Erythroblast (primary cell): Measurements from ENCODE around the gene WNT3.

Experiments
- DNase-seq, 2 experiments: peaks; one replicate each; lab custom pipeline; 2025; lab: John Stamatoyannopoulos, UW
- GATA1 ChIP-seq: IDR thresholded peaks from 2 replicates; pipeline ENCODE4 v1.6.1; 2011; ENCODE audit warnings: low read depth, mild to moderate bottlenecking, control low read depth, low read length, moderate library complexity
- POLR2A ChIP-seq: IDR thresholded peaks from 2 replicates; pipeline ENCODE4 v1.6.1; 2011; ENCODE audit warnings: mild to moderate bottlenecking, low read length

Gene WNT3

GRCh38 chr17:46719891-46720290 lies 98.6 kb downstream of the WNT3 start:
- DNase-seq: no peak
- TF ChIP-seq GATA1 (no peak), POLR2A (no peak)

- TF ChIP-seq POLR2A (no peak), GATA1 (no peak)
- no peak for DNase-seq
These were observed 100.5 kb downstream of the WNT3 start for GRCh38 chr17:46717999-46718398.
